K562 (cell line): ENCODE measurements around the gene RAD51AP2. TPM values are rescaled to one million over a fixed set of nuclear protein-coding genes. Genes with fewer than 3 reads are reported as not detected.

Source experiments
- ATAC-seq: fragments of 200-7000 bp; cut with Tn5 transposase; 3 replicates; pipeline ENCODE4 v1.9.1; 2020; ENCODE audit warnings: moderate library complexity
- BruUV-seq: library from RNA; stranded (reverse); fragments of 400-500 nt; replicated peaks from 2 replicates; lab custom pipeline; 2021; lab: Mats Ljungman, UMichigan
- CTCF ChIA-PET: fragments of 300-600 bp; formaldehyde crosslinking; extraction: SDS; loops from one replicate; lab custom pipeline; 2021; ENCODE audit warnings: low intra/inter-chr PET ratio; lab: Yijun Ruan, JAX
- POLR2A ChIA-PET: fragments of 300-600, 350-650 bp; sonication (Branson Sonifier 250); formaldehyde crosslinking; extraction: SDS; loops from one replicate; lab custom pipeline; 2021; ENCODE audit warnings: antibody characterized with exemption, inconsistent platforms; lab: Yijun Ruan, JAX
- DNase-seq, 4 experiments: peaks; one replicate each; pipeline versions ENCODE4 v3.0.0 to v3.0.0-alpha.2; 2011 to 2018; ENCODE audit warnings: low spot score in 3 of 4, mixed read lengths in 3 of 4; ENCODE audit errors: extremely low read depth in 1 of 4
- FAIRE-seq: peaks from 2 replicates; lab custom pipeline; 2011; peaks lifted over from hg19 to GRCh38; lab: Jason Lieb, UNC
- H2AFZ ChIP-seq: 2 replicates; pipeline ENCODE4 v1.6.0; 2011; ENCODE audit warnings: low read depth, low read length, control low read depth, inconsistent platforms
- H3K27ac ChIP-seq: fragments of 200-600 bp; 3 replicates; pipeline ENCODE4 v1.8.0; 2011; ENCODE audit warnings: low read depth, mild to moderate bottlenecking, control low read depth, inconsistent platforms, low read length, moderate library complexity, mixed read lengths; ENCODE audit errors: extremely low read depth
- H3K27me3 ChIP-seq, 2 experiments: fragments of 300-600 bp in 1 of 2; 2 replicates in 1 of 2; 3 replicates in 1 of 2; pipeline versions ENCODE4 v1.6.0 to v1.8.0; 2011; ENCODE audit warnings: inconsistent platforms in 2 of 2, low read length in 2 of 2, mild to moderate bottlenecking in 1 of 2, mixed read lengths in 1 of 2, moderate library complexity in 1 of 2; ENCODE audit not compliant: control insufficient read depth in 2 of 2, insufficient read depth in 2 of 2
- H3K36me3 ChIP-seq: fragments of 300-600 bp; 3 replicates; pipeline ENCODE4 v1.8.0; 2011; ENCODE audit warnings: mild to moderate bottlenecking, low read length, inconsistent platforms; ENCODE audit not compliant: control insufficient read depth, insufficient read depth
- H3K4me1 ChIP-seq, 2 experiments: fragments of 200-600 bp in 1 of 2; replicated peaks in 1 of 2; 2 replicates in 1 of 2; 3 replicates in 1 of 2; pipeline versions ENCODE4 v1.5.1 to v1.8.0; 2011; ENCODE audit warnings: inconsistent platforms in 2 of 2, low read length in 2 of 2, mild to moderate bottlenecking in 1 of 2, mixed read lengths in 1 of 2, moderate library complexity in 1 of 2; ENCODE audit not compliant: control insufficient read depth in 2 of 2, insufficient read depth in 2 of 2
- H3K4me2 ChIP-seq: 2 replicates; pipeline ENCODE4 v1.6.1; 2011; ENCODE audit warnings: low read length, control low read depth, inconsistent platforms, mixed read lengths; ENCODE audit not compliant: insufficient read depth
- H3K4me3 ChIP-seq: fragments of 200-600 bp; sonication (generic), shearing (Covaris generic); 2 replicates; pipeline ENCODE4 v1.5.1; 2016; ENCODE audit warnings: control low read depth, inconsistent platforms
- H3K79me2 ChIP-seq: fragments of 200-600 bp; 3 replicates; pipeline ENCODE4 v1.8.0; 2011; ENCODE audit warnings: low read length, inconsistent platforms; ENCODE audit not compliant: control insufficient read depth, insufficient read depth
- H3K9ac ChIP-seq, 2 experiments: 2 replicates each; pipeline versions ENCODE4 v1.6.0 to v1.6.1; 2011; ENCODE audit warnings: low read depth in 2 of 2, low read length in 2 of 2, control low read depth in 1 of 2, inconsistent platforms in 1 of 2, mild to moderate bottlenecking in 1 of 2, mixed read lengths in 1 of 2; ENCODE audit not compliant: insufficient read depth in 1 of 2
- H3K9me1 ChIP-seq: one replicate; pipeline ENCODE4 v1.6.0; 2011; ENCODE audit warnings: inconsistent platforms, mild to moderate bottlenecking, low read length, moderate library complexity; ENCODE audit not compliant: control insufficient read depth, insufficient read depth
- H3K9me3 ChIP-seq: replicated peaks from 2 replicates; pipeline ENCODE4 v1.5.1; 2011; ENCODE audit warnings: low read depth, low read length, inconsistent platforms; ENCODE audit not compliant: control insufficient read depth, insufficient read depth
- H4K20me1 ChIP-seq: replicated peaks from 2 replicates; pipeline ENCODE4 v1.6.1; 2011; ENCODE audit warnings: low read length, inconsistent platforms, mixed read lengths; ENCODE audit not compliant: control insufficient read depth, insufficient read depth
- CREB1 ChIP-seq, 2 experiments: sonication (generic) in 1 of 2; formaldehyde crosslinking in 1 of 2; IDR thresholded peaks; 2 replicates each; pipeline versions ENCODE4 v1.6.1 to v1.8.0; 2012 to 2022; ENCODE audit warnings: inconsistent platforms in 1 of 2, mild to moderate bottlenecking in 1 of 2, missing genetic modification reagents in 1 of 2, moderate library complexity in 1 of 2
- MCM3 ChIP-seq: fragments of 450-650 bp; IDR thresholded peaks from 2 replicates; pipeline ENCODE4 v1.6.1; 2016
- PHB ChIP-seq: fragments of 250-450 bp; sonication (Bioruptor Pico); IDR thresholded peaks from 2 replicates; pipeline ENCODE4 v1.5.0; 2021
- POLR2A ChIP-seq: fragments of 450-650 bp; conservative IDR thresholded peaks from 2 replicates; pipeline ENCODE4 v1.6.1; 2016
- TAF15 ChIP-seq: fragments of 200-400 bp; formaldehyde crosslinking; IDR thresholded peaks from 2 replicates; pipeline ENCODE4 v1.6.1; 2017; ENCODE audit warnings: mild to moderate bottlenecking, low read depth, low read length, moderate library complexity
- ZSCAN32 ChIP-seq: fragments of 450-650 bp; formaldehyde crosslinking; IDR thresholded peaks from 2 replicates; pipeline ENCODE4 v1.4.0; 2020; ENCODE audit warnings: mild to moderate bottlenecking, moderate library complexity
- WGBS: fragments of 100-300 bp; shearing (Covaris generic); methylation state at CpG from one replicate; pipeline ENCODE4 v1.1.6; 2016; ENCODE audit warnings: low coverage, mixed read lengths; ENCODE audit not compliant: insufficient coverage; ENCODE audit errors: missing lambda C conversion rate; 5-methylcytosine and 5-hydroxymethylcytosine counted together
- in situ Hi-C: fragments of 300-500 bp; cut with MboI; formaldehyde crosslinking; loops from 4 replicates; pipeline ENCODE4 v1.15.0; 2018; ENCODE audit warnings: inconsistent platforms, mixed read lengths
- intact Hi-C: fragments of 100-400 bp; cut with micrococcal nuclease; formaldehyde crosslinking; loops from 2 replicates; pipeline ENCODE4 v1.14.2; 2022
- polyA plus RNA-seq, 8 experiments: library from polyadenylated mRNA; depleted of rRNA in 4 of 8; stranded (reverse) in 5 of 8; unstranded in 3 of 8; fragments of >200 nt; fragmentation: Nextera tagmentation in 2 of 8; fragmentation: Illumina TruSeq in 1 of 8; extraction: Ambion mirVana in 2 of 8; extraction: Trizol in 1 of 8; gene quantifications; 2 replicates each; pipeline versions ENCODE4 v1.2.1 to v1.2.3, GENCODE V29; 2011 to 2014; ENCODE audit warnings: inconsistent platforms in 1 of 8, missing spikeins in 1 of 8
- total RNA-seq, 7 experiments: library from RNA; depleted of rRNA in 6 of 7; stranded (reverse); fragments of >200 nt in 6 of 7; fragmentation: Illumina TruSeq in 2 of 7; extraction: Trizol in 2 of 7; gene quantifications; 2 replicates each; pipeline versions ENCODE4 v1.2.1 to v1.2.3, GENCODE V29; 2011 to 2021; ENCODE audit warnings: low replicate concordance in 1 of 7
- TF ChIP-seq, protein P1 (sequence below): fragments of 250-450 bp; sonication (Bioruptor Pico); IDR thresholded peaks from 2 replicates; pipeline ENCODE4 v1.4.0; 2020; ENCODE audit warnings: mild to moderate bottlenecking, moderate library complexity, borderline replicate concordance

Gene RAD51AP2
- total and polyA plus RNA-seq, 9 of the 15 experiments (the other 6 are each of a cell fraction or from before 2014, with no cell fraction given), result 0.01 to 0.04 (median 0.04) TPM; not detected in 6

- TF ChIP-seq TAF15, result no peak
- no peak for TF ChIP-seq CREB1 (IDR thresholded peaks at IDR 0.05)
- TF ChIP-seq CREB1 (CRISPR knock-in tag; IDR thresholded peaks at IDR 0.05), result no peak
- TF ChIP-seq POLR2A, result no peak
These were observed 27.7 kb upstream of the RAD51AP2 start (continued) for GRCh38 chr2:17545680-17546613.

- H3K9me1 ChIP-seq, result no peaks in the 10 kb centered on the region
- BruUV-seq, result no TSS peak
- H3K4me2 ChIP-seq, result no peak overlapping the region
- FAIRE-seq (no peak), DNase-seq (no peak), ATAC-seq (no peak)
- no peak overlapping the region for H3K9ac ChIP-seq
- POLR2A ChIA-PET, result no interaction called here
- no peaks in the 10 kb centered on the region for H4K20me1 ChIP-seq
- peaks cover 0 to 9% of the 10 kb centered on the region in 2 experiments; a peak in 3 of 5 replicates for H3K4me1 ChIP-seq
- TF ChIP-seq PHB (no peak), MCM3 (no peak), ZSCAN32 (CRISPR knock-in tag) (no peak)
- TF ChIP-seq, protein P1, sequence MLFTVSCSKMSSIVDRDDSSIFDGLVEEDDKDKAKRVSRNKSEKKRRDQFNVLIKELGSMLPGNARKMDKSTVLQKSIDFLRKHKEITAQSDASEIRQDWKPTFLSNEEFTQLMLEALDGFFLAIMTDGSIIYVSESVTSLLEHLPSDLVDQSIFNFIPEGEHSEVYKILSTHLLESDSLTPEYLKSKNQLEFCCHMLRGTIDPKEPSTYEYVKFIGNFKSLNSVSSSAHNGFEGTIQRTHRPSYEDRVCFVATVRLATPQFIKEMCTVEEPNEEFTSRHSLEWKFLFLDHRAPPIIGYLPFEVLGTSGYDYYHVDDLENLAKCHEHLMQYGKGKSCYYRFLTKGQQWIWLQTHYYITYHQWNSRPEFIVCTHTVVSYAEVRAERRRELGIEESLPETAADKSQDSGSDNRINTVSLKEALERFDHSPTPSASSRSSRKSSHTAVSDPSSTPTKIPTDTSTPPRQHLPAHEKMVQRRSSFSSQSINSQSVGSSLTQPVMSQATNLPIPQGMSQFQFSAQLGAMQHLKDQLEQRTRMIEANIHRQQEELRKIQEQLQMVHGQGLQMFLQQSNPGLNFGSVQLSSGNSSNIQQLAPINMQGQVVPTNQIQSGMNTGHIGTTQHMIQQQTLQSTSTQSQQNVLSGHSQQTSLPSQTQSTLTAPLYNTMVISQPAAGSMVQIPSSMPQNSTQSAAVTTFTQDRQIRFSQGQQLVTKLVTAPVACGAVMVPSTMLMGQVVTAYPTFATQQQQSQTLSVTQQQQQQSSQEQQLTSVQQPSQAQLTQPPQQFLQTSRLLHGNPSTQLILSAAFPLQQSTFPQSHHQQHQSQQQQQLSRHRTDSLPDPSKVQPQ, result no peak
- in situ Hi-C loops, result no loop called here
- H3K27me3 ChIP-seq, result peaks cover 18 to 25% of the 10 kb centered on the region in 2 experiments
- H3K36me3 ChIP-seq, result no peaks in the 10 kb centered on the region
- intact Hi-C loops, result no loop called here
- H3K79me2 ChIP-seq, result no peaks in the 10 kb centered on the region
- CTCF ChIA-PET, result no interaction called here
- no peak overlapping the region for H3K27ac ChIP-seq
- H3K4me3 ChIP-seq, result no peak overlapping the region
- no peak overlapping the region for H2AFZ ChIP-seq
- H3K9me3 ChIP-seq, result no peaks in the 10 kb centered on the region
- 0% methylated on average over 3 of the region's 3 CpGs for WGBS
These were observed 26.0 kb upstream of the RAD51AP2 start for GRCh38 chr2:17544256-17544655.
